ENCODE results near the gene TPO. TPM values are rescaled to one million over a fixed set of nuclear protein-coding genes. Genes with fewer than 3 reads are reported as not detected.

Gene TPO
- total RNA-seq, 1 experiment from 2014 or later: not detected

- no peaks in the 10 kb centered on the region for H3K79me2 ChIP-seq (ENCODE audit: insufficient read depth, low read length)
- TF ChIP-seq, protein P1, sequence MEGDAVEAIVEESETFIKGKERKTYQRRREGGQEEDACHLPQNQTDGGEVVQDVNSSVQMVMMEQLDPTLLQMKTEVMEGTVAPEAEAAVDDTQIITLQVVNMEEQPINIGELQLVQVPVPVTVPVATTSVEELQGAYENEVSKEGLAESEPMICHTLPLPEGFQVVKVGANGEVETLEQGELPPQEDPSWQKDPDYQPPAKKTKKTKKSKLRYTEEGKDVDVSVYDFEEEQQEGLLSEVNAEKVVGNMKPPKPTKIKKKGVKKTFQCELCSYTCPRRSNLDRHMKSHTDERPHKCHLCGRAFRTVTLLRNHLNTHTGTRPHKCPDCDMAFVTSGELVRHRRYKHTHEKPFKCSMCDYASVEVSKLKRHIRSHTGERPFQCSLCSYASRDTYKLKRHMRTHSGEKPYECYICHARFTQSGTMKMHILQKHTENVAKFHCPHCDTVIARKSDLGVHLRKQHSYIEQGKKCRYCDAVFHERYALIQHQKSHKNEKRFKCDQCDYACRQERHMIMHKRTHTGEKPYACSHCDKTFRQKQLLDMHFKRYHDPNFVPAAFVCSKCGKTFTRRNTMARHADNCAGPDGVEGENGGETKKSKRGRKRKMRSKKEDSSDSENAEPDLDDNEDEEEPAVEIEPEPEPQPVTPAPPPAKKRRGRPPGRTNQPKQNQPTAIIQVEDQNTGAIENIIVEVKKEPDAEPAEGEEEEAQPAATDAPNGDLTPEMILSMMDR (conservative IDR thresholded peaks at IDR 0.05): no peak
- H2AK5ac ChIP-seq (ENCODE audit: insufficient read length, low read length): no peak overlapping the region
- DNase-seq: no peak
- no peaks in the 10 kb centered on the region; a peak in 3 of 7 replicates for H3K36me3 Mint-ChIP-seq (ENCODE audit: insufficient read depth in 1 of 3, low read depth in 3 of 3)
- H3K27me3 Mint-ChIP-seq (ENCODE audit: low read depth): no peaks in the 10 kb centered on the region; the same call in 1 of the 2 replicates
- no peak overlapping the region for H3K14ac ChIP-seq (ENCODE audit: insufficient read depth, low read length)
- H3K4me2 ChIP-seq (ENCODE audit: insufficient read depth, insufficient read length, low read length): no peak overlapping the region
- no peak overlapping the region for H2AFZ ChIP-seq (ENCODE audit: low read length)
- H3K18ac ChIP-seq (ENCODE audit: insufficient read length, low read depth, low read length): no peak overlapping the region
- no peak overlapping the region for H3K4me3 Mint-ChIP-seq
- H3K56ac ChIP-seq (ENCODE audit: insufficient read length, low read depth, low read length): no peak overlapping the region
- no peak overlapping the region for H4K8ac ChIP-seq (replicated peaks; ENCODE audit: insufficient read length, low read depth, low read length)
- no peak overlapping the region for H3K4ac ChIP-seq (ENCODE audit: low read depth, low read length)
- no peak overlapping the region for H3K9ac ChIP-seq (ENCODE audit: extremely low read depth, insufficient read length, low read length)
- H3K23me2 ChIP-seq (ENCODE audit: insufficient read length, low read depth, low read length, poor library complexity, severe bottlenecking): no peaks in the 10 kb centered on the region
- H3K27me3 ChIP-seq (ENCODE audit: insufficient read depth, low read length): no peaks in the 10 kb centered on the region
- H2BK12ac ChIP-seq (ENCODE audit: insufficient read length, low read depth, low read length): no peak overlapping the region
- no peaks in the 10 kb centered on the region for H4K20me1 ChIP-seq (ENCODE audit: control insufficient read depth, insufficient read depth, insufficient read length)
- 0 out of 7 replicates have a peak overlapping the region, but pooled peaks of 1 of the 3 experiments have one; percentile 48 for H3K27ac Mint-ChIP-seq
- H3K4me1 Mint-ChIP-seq: peaks cover 0 to 3% of the 10 kb centered on the region in 2 experiments; a peak in 1 of 4 replicates
- no CpG with 5 or more reads among the region's 22 CpGs for WGBS (ENCODE audit: extremely low coverage, insufficient read length, low lambda C conversion rate)
- no peak overlapping the region for H3T11ph ChIP-seq (ENCODE audit: low read length)
- H3K79me1 ChIP-seq (ENCODE audit: insufficient read depth, low read depth, low read length, poor library complexity, severe bottlenecking): no peaks in the 10 kb centered on the region
- H4K91ac ChIP-seq (ENCODE audit: insufficient read length, low read depth, low read length): no peak overlapping the region
- H2BK15ac ChIP-seq (ENCODE audit: low read depth, low read length): no peak overlapping the region
- no peak overlapping the region for H2BK120ac ChIP-seq (ENCODE audit: low read depth, low read length, poor library complexity, severe bottlenecking)
- H2BK5ac ChIP-seq (ENCODE audit: insufficient read length, low read length): no peak overlapping the region
- no peak overlapping the region for H4K5ac ChIP-seq (ENCODE audit: insufficient read length, low read depth, low read length)
- H3K4me1 ChIP-seq (ENCODE audit: insufficient read depth, low read length): no peaks in the 10 kb centered on the region; the same call in 1 of the 2 replicates
- no peaks in the 10 kb centered on the region for H3K9me3 ChIP-seq (ENCODE audit: control insufficient read depth, low read depth, low read length)
- H3K9me3 Mint-ChIP-seq: no peaks in the 10 kb centered on the region; a peak in 1 of 5 replicates
- H3K23ac ChIP-seq (ENCODE audit: insufficient read length, low read depth, low read length): no peak overlapping the region
- no peak overlapping the region for H2BK20ac ChIP-seq (ENCODE audit: low read depth, low read length, poor library complexity, severe bottlenecking)
- no peak overlapping the region for H3K27ac ChIP-seq (ENCODE audit: insufficient read length, low read depth, low read length)
Observed at GRCh38 chr2:1484131-1484884, 71.0 kb downstream of the TPO start.

Measured in H9 (cell line).